ENCODE data around the gene DUOXA2.

The DUOXA2 gene

DNA sequence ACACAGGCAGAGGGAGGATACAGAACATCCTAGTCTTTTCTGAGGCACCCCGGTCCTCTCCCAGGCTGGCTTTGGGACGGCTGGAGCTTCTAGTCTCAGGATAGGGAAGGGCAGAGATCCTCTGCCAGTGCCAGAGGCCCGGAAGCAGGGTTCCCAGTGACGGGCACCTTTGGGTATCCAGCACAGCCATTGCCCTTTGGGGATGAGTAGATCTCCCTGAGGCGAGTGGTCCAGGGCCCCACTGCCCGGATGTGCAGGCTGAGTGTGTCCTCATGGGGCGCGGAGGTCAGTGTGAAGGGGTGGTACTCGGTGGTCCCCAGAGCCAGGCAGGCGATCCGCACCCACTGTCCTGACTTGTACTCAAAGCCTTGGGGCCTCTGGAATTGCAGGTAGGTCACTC is 18.5 kb upstream of the DUOXA2 start:
- no peak overlapping the region for H3K4me3 ChIP-seq (ENCODE audit: low read depth, low read length)
- H3K27ac ChIP-seq (ENCODE audit: extremely low read depth, low read depth, low read length), result no peak overlapping the region
- H3K9me3 ChIP-seq (ENCODE audit: control insufficient read depth, insufficient read depth, low read depth, low read length), result no peaks in the 10 kb centered on the region
- ChIA-PET CTCF (no interaction called here), POLR2A (no interaction called here)
- H3K36me3 ChIP-seq (ENCODE audit: control insufficient read depth in 2 of 2, insufficient read depth in 1 of 2, low read length in 2 of 2), result no peaks in the 10 kb centered on the region
- TF ChIP-seq ZFP69B (tag by site-specific recombination; IDR thresholded peaks at IDR 0.05) (no peak), ZBTB26 (tag by site-specific recombination; optimal IDR thresholded peaks at IDR 0.05) (no peak), ZNF24 (tag by site-specific recombination; IDR thresholded peaks at IDR 0.05) (no peak), ZSCAN5A (tag by site-specific recombination; IDR thresholded peaks at IDR 0.05) (no peak), PRDM1 (tag by site-specific recombination; IDR thresholded peaks at IDR 0.05) (no peak), ZNF19 (tag by site-specific recombination; IDR thresholded peaks at IDR 0.05; ENCODE audit: low read depth) (no peak)
- TF ChIP-seq, protein P1, sequence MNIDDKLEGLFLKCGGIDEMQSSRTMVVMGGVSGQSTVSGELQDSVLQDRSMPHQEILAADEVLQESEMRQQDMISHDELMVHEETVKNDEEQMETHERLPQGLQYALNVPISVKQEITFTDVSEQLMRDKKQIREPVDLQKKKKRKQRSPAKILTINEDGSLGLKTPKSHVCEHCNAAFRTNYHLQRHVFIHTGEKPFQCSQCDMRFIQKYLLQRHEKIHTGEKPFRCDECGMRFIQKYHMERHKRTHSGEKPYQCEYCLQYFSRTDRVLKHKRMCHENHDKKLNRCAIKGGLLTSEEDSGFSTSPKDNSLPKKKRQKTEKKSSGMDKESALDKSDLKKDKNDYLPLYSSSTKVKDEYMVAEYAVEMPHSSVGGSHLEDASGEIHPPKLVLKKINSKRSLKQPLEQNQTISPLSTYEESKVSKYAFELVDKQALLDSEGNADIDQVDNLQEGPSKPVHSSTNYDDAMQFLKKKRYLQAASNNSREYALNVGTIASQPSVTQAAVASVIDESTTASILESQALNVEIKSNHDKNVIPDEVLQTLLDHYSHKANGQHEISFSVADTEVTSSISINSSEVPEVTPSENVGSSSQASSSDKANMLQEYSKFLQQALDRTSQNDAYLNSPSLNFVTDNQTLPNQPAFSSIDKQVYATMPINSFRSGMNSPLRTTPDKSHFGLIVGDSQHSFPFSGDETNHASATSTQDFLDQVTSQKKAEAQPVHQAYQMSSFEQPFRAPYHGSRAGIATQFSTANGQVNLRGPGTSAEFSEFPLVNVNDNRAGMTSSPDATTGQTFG (tag by site-specific recombination; IDR thresholded peaks at IDR 0.05; ENCODE audit: borderline replicate concordance), result no peak
- no peaks in the 10 kb centered on the region for H3K4me1 ChIP-seq (ENCODE audit: control insufficient read depth, insufficient read depth, low read length)

DNA sequence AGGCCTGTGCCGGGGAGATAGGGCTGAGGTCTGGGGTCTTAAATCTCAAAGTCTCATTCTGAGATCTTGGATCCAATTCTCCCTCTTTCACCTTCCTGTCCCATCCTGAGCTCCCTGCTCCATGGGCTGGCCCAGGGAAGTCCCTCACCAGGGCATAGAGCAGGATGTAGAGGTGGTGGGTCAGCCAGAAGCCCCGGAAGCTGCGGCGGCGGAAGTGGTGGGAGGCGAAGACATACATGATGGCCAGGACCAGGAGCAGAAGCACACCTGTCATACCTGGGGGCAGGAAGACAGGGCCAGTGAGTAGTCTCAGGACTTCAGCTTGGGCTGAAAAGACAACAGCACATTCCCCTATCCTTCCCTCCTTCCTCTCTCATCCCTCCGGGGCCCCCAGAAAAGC is 16.7 kb upstream of the DUOXA2 start:
- TF ChIP-seq ZNF830 (tag by site-specific recombination; IDR thresholded peaks at IDR 0.05; ENCODE audit: low read depth) (no peak), SP3 (tag by site-specific recombination; IDR thresholded peaks at IDR 0.05) (no peak), ZNF660 (tag by site-specific recombination; IDR thresholded peaks at IDR 0.05) (no peak), ZBTB26 (tag by site-specific recombination; optimal IDR thresholded peaks at IDR 0.05) (no peak), SP7 (tag by site-specific recombination; IDR thresholded peaks at IDR 0.05) (no peak), KLF7 (tag by site-specific recombination; IDR thresholded peaks at IDR 0.05; ENCODE audit: borderline replicate concordance) (no peak), OSR2 (tag by site-specific recombination; IDR thresholded peaks at IDR 0.05) (no peak), ZNF600 (tag by site-specific recombination; IDR thresholded peaks at IDR 0.05) (no peak)
- TF ChIP-seq, protein P2, sequence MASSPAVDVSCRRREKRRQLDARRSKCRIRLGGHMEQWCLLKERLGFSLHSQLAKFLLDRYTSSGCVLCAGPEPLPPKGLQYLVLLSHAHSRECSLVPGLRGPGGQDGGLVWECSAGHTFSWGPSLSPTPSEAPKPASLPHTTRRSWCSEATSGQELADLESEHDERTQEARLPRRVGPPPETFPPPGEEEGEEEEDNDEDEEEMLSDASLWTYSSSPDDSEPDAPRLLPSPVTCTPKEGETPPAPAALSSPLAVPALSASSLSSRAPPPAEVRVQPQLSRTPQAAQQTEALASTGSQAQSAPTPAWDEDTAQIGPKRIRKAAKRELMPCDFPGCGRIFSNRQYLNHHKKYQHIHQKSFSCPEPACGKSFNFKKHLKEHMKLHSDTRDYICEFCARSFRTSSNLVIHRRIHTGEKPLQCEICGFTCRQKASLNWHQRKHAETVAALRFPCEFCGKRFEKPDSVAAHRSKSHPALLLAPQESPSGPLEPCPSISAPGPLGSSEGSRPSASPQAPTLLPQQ (tag by site-specific recombination; IDR thresholded peaks at IDR 0.05), result no peak
- TF ChIP-seq, protein P3, sequence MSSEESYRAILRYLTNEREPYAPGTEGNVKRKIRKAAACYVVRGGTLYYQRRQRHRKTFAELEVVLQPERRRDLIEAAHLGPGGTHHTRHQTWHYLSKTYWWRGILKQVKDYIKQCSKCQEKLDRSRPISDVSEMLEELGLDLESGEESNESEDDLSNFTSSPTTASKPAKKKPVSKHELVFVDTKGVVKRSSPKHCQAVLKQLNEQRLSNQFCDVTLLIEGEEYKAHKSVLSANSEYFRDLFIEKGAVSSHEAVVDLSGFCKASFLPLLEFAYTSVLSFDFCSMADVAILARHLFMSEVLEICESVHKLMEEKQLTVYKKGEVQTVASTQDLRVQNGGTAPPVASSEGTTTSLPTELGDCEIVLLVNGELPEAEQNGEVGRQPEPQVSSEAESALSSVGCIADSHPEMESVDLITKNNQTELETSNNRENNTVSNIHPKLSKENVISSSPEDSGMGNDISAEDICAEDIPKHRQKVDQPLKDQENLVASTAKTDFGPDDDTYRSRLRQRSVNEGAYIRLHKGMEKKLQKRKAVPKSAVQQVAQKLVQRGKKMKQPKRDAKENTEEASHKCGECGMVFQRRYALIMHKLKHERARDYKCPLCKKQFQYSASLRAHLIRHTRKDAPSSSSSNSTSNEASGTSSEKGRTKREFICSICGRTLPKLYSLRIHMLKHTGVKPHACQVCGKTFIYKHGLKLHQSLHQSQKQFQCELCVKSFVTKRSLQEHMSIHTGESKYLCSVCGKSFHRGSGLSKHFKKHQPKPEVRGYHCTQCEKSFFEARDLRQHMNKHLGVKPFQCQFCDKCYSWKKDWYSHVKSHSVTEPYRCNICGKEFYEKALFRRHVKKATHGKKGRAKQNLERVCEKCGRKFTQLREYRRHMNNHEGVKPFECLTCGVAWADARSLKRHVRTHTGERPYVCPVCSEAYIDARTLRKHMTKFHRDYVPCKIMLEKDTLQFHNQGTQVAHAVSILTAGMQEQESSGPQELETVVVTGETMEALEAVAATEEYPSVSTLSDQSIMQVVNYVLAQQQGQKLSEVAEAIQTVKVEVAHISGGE (tag by site-specific recombination; conservative IDR thresholded peaks at IDR 0.05; ENCODE audit: low read depth), result no peak
- ChIA-PET CTCF (interaction anchor here (1.2 kb wide), 1 partner anchor 21 kb away, joined by 9 read pairs; no protein-coding TSS in a partner anchor), POLR2A (no interaction called here)
- H3K9me3 ChIP-seq (ENCODE audit: control insufficient read depth, insufficient read depth, low read depth, low read length), result no peaks in the 10 kb centered on the region
- H3K4me1 ChIP-seq (ENCODE audit: control insufficient read depth, insufficient read depth, low read length), result no peaks in the 10 kb centered on the region
- no peak overlapping the region for H3K4me3 ChIP-seq (ENCODE audit: low read depth, low read length)
- no peak overlapping the region for H3K27ac ChIP-seq (ENCODE audit: extremely low read depth, low read depth, low read length)
- H3K36me3 ChIP-seq (ENCODE audit: control insufficient read depth in 2 of 2, insufficient read depth in 1 of 2, low read length in 2 of 2), result no peaks in the 10 kb centered on the region

All from HEK293 (cell line).